HG03139 (cell line): Measurements from ENCODE around the gene MS4A18.
"Not testable (repeated sequence)": the region's sequence is repeated elsewhere in the genome, so short reads cannot be mapped to it uniquely, and the experiment has no call there.

Experiments used
- ATAC-seq: cut with Tn5 transposase; IDR thresholded peaks from one replicate; pipeline ENCODE4 v1.9.1; 2021; ENCODE audit not compliant: unreplicated experiment

Gene MS4A18

DNA sequence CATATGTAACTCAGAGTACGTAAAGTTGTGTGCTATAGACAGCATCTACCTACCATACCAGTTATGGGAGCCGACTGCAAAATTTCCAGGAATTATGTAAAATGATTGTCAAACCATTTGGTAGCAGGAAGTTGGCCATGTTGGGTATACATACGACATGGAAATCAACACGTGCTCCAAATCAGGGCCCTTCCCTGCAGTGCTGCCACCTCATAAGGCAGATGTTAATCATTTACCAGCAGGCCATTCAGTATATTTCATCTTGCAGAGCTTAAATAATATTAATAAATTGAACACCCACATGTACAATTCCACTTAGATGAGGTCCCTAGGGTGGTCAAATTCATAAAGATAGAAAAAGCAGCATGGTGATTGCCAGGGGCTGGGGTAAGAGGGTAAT is 9.8 kb downstream of the MS4A18 start:
- no peak for ATAC-seq

DNA sequence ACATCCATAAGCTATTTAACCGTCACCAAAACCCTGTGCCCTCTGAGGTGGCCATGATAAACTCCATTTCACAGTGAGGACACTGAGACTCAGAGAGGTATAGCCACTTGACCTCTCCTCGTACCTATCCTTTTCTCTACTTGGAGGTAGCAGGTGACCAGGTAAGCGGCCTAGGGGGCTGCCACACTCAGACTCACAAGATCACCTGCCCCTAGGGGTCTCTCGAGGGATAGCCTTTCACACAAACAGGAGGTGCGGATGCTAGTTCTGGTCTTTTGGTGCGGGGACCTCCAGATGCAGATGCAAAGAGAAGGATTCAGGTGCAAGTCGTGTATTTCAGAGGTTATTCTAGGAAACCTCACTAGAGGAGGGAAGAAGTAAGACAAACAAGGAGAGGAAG is 14.6 kb downstream of the MS4A18 start:
- no peak for ATAC-seq

DNA sequence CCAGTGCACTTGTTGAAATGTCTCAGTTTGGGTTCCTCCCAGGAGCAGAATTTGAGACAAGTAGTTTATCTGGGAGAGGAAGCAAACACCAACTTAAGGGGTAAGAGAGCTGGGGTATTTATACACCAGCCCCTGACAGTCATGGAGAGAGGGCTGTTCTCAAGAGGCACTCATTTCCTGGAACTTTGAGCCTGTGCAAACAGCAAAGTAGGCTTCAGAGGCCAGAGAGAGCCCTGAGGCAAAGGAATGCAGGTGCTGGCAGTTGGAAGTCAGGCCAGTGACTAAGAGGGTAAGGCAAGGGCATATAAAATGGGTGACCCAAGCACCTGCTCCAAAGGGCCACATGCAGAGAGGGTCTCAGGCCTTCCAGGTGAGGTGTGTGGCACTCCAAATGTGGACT is 16.1 kb downstream of the MS4A18 start:
- no peak for ATAC-seq

DNA sequence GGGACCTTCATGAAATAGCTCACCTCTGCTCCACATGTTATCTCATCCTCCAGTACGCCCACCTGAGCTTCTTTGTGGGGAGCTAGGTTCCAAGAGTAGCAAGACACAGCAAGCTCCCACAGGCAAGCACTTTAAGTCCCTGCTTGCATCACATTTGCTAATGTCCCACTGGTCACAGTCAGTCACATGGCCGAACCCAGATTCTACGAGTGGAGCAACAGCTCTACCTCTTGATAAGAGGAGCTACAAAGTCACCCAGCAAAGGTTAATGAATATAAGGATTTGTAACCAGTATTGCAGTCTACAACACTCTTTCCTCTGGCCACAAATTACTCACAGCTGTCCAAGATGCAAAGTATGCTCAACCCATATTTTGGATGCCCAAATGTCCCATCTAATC is 16.9 kb downstream of the MS4A18 start:
- no peak for ATAC-seq

DNA sequence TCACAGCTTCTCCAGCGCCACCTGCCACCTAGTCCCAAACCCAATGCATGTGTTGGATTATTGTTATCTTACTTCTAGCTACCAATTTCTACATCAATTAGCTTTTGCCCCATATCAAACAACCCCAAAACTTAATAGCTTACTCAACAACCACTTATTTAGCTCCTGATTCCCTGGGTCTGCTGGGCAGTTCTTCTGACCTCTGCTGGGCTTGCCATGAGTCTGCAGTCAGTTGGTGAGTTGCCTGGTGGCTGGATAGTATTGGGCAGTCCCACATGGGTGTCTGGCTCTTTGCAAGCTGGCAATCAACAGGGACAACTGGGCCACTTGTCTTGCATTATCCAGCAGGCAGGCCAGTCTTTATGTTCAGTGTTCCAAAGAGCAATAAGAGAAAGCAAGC is 18.5 kb downstream of the MS4A18 start:
- ATAC-seq = no peak

DNA sequence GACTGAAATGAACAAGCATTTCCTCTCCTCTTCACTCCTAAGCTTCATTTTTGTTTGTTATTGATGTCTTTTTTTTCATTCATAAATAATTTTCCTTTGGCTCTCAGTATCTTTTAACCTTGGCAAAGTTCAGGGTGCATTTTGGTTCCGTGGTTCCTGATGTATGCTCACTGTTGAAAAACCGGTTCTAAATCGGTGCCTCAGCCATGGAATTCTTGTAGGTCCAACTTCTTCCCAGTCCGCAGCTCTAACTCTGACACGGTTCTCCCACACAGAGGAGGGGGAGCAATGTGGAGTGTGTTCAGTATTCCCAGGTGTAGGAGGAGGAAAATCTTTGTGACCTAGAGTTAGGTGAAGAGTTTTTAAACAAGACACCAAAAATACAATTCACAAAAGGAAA is 19.6 kb downstream of the MS4A18 start:
- ATAC-seq = no peak

DNA sequence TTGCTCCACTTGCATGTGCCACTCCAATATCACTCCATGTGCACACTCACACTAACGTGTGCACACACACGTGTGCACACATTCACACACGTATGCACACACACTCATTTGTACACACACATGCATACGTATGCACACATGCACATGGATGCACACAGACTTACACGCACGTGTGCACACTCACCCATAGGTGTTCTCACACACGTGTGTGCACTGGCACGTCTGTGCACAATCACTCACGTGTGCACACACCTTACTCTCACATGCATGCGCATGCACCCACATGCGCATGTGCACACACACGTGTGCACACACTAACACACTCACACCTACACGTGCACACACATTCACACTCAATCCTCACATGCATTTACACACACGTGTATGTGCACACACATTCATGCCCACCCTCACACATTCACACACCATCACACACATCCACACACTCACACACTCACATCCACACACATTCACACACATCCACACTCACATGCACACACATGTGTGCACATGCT is 22.9 kb downstream of the MS4A18 start:
- ATAC-seq = no peak

DNA sequence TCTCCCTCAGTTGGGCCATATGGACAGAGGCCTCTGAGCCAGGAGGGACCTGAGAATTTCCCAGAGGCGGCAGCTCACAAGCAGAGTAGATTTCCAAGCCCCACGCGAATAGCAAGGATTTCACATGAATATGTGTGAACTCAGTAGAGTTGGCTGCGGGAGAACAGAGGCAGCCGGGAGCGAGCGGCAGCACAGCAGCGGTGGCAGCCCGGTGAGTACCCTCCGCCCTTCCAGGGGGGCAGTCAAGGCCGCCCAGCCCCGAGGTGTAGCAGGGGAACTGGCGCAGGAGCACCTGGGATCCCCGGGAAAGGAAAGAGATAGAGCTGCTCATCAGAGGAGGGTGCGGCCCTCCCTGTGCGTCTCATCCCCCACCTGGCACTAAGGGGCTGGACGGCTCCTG is 23.7 kb downstream of the MS4A18 start:
- no peak for ATAC-seq

DNA sequence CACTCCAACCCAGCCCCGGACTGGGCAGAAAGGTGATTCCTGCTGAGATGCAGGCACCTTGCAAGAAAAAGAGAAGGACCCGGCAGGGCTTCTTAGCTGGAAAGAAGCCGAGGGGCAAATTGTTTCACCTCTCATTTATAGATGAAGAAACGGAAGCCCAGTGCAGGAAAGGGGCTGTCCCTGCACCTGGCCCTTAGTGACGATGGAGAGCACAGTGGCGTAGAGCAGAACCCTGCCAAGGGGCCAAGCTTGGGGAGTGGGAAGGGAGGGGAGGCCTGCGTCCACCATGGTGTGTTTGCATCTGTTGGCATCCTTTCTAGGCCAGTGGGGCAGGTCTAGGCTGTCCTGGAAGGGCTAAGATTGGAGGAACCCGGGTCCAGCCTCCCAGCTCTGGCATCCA is 24.3 kb downstream of the MS4A18 start:
- ATAC-seq = no peak

DNA sequence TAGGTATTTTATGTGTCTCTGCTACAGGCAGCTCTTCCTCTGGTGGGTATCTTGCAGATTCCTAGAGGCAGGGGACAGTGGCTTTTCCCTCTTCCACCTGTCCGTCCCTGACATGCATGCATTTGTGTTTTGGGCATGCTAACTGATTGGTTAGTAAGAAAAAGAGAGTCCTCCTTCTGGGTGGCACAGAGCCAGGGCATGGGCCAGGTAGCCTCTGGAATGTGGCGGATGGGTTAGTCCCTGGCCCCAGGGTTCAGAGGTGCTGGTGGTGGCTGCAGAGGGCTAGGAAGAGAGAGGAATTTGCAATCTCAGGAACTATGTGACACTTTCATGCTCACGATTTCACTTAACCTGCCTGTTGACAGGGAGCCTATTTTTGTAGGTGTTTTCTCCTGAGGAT is 26.4 kb downstream of the MS4A18 start:
- no peak for ATAC-seq

DNA sequence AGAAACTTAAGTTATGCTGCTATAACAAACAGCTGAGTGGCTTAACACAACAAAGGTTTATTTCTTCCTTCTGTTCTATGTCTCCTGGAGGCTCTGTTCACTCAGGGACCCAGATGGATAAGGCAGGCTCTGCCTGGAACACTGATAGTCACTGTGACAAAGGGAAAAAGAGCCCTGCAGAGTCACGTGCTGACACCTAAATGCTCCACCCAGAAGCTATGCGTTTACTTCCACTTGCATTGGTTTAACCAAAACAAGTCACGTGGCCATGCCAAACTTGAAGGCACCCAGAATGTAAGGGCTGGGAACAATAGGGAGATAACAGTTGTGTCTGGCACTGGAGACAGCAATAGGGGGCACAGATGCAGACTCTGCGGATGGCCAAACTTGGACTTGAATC is 28.8 kb downstream of the MS4A18 start:
- no peak for ATAC-seq

DNA sequence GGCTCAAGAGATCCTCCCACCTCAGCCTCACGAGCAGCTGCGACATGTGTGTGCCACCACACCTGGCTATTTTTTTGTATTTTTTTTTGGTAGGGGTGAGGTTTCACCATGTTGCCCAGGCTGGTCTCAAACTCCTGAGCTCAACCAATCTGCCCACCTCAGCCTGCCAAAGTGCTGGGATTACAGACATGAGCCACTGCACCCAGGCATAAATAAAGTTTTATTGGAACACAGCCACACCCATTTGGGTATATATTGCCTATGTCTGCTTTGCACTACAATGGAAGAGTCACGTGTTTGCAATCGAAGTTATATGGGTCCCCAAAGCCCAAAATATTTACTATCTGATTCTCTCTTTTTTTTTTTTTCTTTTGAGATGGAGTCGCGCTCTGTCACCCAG is 30.4 kb downstream of the MS4A18 start:
- ATAC-seq = no peak

DNA sequence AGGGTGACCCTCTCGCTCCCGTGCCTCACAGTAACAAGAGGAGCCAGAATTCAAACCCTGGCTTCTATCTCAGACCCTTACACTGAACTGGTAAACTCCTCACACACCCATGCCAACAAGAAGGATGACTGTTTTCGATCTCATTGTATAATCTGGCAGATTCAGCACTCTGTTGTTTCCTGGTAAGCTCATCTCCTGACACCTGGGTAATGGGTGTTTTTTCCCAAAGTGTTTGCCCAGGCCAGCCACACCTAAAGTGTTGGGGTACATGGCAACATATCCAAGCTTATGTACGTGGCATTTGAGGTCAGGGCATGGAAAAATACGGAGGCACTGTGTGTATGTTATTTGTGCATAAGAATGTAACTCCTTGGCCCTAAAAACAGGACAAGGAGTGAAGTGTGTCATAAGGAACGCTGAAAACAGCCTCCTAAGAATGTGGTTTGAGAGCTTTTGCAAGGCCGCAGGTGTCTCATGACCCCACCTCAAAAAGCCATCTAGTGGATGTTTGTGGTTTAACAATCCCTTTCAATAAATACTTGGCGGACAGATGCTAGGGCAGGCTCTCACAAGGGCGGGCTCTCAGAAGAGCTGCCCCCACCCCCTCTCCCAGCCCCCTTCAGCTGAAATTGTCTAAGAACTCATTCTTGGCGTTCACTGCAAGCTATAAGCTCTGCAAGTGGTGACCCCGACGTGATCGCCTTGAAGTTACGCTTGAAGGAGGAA is 31.9 kb downstream of the MS4A18 start, which contains the start of gene MS4A15:
Gene MS4A15, plus strand, starts transcription at position 561 of the 726 bp plus-strand sequence. CDS start 6,867 bp downstream, outside the sequence.
- ATAC-seq = no peak

DNA sequence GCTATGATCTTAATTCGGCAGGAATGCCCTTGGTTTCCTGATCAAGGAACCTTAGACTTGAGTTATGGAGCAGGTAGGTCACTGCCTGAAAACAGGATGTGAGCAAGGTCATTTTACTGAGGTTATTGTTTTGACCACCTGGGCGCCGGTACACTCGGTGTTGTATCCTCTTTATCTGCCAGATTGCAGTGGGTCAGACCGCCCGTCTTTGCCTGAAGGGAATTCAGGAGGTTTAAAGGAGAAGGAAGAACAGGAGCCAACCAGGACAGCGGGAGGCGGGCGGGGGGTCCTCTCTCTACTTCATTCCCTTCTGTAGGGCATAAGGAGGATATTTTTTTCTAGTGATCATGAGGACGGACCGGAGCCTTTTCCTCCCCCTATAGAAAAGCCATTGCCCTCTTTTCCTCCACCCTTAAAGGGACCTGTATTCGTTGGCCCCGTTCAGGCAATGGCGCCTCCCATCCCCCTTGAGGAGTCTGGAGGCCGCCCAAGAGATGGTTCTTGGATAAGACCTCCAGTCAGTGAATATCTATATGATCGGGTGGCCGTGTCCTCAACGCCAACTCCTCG is 32.8 kb downstream of the MS4A18 start:
- no peak for ATAC-seq

DNA sequence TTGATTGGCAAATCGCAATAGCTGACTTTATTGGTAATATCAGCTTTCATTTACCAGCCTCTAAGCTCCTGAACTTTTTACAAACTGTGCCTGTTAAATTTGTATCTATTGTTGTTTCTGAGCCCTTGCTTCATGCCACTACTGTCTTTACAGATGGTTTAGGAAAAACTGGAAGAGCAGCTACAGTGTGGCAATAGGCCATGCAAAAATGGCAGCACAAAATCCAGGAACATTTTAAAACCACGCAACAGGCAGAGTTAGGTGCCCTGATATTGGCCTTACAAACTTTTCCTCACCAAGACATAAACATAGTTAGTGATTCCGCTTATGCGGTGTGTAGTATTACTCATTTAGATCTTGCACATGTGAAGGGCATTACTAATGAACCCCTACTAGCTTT is 34.2 kb downstream of the MS4A18 start:
- not testable (repeated sequence) for ATAC-seq

DNA sequence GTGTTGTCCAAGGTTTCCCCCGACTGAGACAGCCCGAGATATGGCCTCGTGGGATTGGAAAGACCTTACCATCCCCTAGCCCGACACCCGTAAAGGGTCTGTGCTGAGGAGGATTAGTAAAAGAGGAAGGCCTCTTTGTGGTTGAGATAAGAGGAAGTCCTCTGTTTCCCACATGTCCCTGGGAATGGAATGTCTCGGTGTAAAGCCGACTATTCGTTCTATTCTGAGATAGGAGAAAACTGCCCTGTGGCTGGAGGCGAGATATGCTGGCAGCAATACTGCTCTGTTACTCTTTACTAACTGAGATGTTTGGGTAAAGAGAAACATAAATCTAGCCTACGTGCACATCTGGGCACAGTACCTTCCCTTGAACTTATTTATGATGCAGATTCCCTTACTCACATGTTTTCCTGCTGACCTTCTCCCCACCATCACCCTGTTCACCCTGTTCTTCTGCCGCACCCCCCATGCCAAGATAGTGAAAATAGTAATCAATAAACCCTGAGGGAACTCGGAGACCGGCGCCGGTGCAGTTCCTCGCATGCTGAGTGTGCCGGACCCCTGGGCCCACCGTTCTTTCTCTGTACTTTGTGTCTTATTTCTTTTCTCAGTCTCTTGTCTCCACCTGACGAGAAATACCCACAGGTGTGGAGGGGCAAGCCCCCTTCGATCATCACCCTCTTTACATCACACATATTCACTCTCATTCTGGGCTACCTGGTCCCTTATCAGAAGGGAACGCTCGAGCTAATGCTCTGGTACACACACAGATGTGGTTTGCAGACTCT is 35.1 kb downstream of the MS4A18 start:
- ATAC-seq = not testable (repeated sequence)

DNA sequence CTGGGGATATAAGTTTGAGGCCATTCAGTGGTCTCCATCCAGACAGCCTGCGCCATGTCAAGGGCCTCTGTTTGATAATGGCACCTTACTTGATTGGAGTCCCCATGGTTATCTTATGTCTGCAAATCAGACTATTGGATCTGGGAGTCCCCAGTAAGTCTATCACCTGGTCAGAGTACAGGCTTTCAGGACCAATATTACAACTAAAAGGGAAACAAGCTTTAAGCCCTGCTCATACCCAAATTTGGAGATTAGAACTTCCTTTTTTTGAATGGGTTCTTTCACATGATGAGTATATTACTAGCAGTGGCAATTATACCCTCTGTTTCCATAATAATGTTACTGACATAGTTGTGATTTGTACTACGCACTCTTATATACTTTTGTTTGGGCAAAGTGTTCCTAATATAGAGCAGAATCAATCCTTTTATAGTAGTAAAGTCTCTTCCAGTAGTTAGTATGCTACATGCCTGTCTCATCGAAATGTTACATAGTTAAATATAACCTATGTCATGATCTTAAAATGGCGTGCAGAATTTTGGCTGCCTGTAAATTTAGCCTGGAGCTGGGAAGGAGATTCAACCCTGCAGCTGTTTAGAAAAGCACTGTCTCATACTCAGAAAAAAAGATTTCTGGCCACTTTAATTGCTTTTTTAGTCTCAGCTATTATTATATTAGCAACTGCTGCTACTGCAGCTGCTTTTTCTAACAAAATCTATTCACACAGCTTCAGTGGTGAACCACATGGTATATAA is 37.1 kb downstream of the MS4A18 start:
- ATAC-seq = no peak

DNA sequence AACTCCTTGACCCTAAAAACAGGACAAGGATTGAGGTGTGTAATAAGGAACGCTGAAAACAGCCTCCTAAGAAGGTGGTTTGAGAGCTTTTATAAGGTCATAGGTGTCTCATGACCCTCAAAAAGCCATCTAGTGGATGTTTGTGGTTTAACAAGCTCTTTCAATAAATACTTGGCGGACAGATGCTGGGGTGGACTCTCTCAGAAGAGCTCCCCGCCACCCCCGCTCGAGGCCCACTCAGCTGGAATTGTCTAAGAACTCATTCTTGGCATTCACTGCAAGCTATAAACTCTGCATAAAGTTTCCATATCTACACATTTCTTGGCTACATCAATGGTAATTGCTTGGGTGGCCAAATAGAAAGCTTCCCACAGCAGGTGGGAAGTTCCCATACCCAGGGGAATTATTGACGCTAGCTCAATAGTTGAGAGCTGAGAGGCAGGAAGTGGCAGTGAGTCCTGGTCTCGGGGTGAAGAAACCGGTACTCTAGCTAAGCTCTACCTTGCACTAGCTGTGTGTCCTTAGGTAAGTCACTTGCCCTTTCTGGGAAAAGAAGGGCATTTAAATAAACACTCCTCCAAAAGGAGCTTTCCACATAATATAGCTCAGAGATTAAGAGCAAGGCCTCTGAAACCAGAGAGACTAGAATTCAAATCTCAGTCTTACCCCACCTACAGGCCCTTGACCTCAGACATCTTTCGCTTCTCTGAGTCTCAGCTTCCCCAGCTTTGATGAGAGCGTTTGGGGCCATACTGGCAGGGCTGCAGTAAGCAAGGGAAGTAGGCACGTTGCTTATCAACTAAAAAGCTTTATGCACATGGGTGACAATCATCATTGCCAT is 38.6 kb downstream of the MS4A18 start:
- ATAC-seq = peak; percentile 65

DNA sequence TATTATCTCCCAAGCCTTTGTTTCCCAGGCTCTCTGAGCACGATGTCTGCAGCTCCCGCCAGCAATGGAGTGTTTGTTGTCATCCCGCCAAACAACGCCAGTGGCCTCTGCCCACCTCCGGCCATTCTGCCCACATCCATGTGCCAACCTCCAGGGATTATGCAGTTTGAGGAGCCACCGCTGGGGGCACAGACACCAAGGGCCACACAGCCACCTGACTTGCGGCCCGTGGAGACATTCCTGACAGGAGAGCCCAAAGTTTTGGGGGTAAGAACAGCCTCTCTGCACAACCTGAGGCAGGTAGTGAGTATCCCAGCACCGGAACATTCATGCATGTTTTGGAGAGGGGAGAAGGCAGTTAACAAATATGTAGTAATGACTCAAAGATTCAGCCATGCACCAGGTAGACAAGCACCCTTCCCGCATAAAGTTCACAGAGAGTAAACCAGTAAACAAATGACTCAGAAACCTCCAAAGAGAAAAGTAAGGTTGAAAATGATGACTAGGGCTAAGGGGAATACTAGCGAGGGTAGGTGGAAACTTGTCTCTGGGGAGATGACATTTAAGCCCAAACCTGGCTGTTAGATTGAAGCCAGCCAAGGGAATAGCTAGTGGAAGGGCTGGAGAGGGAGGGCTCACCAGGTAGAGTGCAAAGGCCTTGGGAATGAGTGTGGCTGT is 39.3 kb downstream of the MS4A18 start:
- no peak for ATAC-seq

DNA sequence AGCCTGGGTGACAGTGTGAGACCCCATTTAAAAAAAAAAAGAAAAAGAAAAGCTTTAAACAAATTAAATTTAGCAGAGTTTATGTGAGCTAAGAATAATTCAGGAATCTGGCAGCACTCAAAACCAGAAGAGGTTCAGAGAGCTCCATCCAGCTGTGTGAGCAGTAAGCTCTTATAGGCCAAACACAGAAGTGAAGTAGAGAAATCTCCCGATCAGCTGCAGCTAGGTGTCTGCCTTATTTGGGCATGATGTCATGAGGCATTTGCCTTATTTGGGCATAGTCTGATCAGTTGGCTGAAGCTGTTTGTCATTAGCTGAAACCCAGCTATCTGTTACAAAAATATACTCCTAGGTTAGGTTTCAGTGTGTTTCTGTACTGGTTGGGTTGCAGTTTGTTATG is 40.4 kb downstream of the MS4A18 start:
- ATAC-seq = peak; percentile 37
